ENCODE results near the gene RAB3A.

The RAB3A gene

GRCh38 chr19:18196511-18196845, 7.4 kb downstream of the RAB3A start:
- no peak for DNase-seq

- no peak for DNase-seq
Observed at GRCh38 chr19:18194554-18195238, 9.1 kb downstream of the RAB3A start.

GRCh38 chr19:18194181-18194530, 9.7 kb downstream of the RAB3A start:
- DNase-seq, result no peak

- DNase-seq, result no peak
Observed at GRCh38 chr19:18193388-18194180, 10.3 kb downstream of the RAB3A start.

- peak; percentile 99 to 100 for DNase-seq
Observed at GRCh38 chr19:18192673-18193387, 11.0 kb downstream of the RAB3A start, which contains the start of gene MPV17L2. Gene MPV17L2 (plus strand): TSS chr19:18193218. CDS start chr19:18193282, 64 bp downstream.

- no peak for DNase-seq
Observed at GRCh38 chr19:18191640-18192062, 12.2 kb downstream of the RAB3A start.

GRCh38 chr19:18190278-18190677, 13.6 kb downstream of the RAB3A start:
- DNase-seq, result no peak

GRCh38 chr19:18185538-18185937, 18.3 kb downstream of the RAB3A start:
- no peak for DNase-seq

- no peak for DNase-seq
Observed at GRCh38 chr19:18183529-18183928, 20.3 kb downstream of the RAB3A start.

GRCh38 chr19:18179957-18180356, 23.9 kb downstream of the RAB3A start:
- DNase-seq, result no peak

- no peak for DNase-seq
Observed at GRCh38 chr19:18176367-18177310, 27.2 kb downstream of the RAB3A start.

GRCh38 chr19:18174983-18175382, 28.9 kb downstream of the RAB3A start:
- no peak for DNase-seq

- DNase-seq, result no peak
Observed at GRCh38 chr19:18173572-18174288, 30.1 kb downstream of the RAB3A start, which contains the start of gene IFI30. Gene IFI30 (plus strand): TSS chr19:18173813. CDS start chr19:18173842, 29 bp downstream.

- DNase-seq, result no peak
Observed at GRCh38 chr19:18173054-18173571, 30.7 kb downstream of the RAB3A start.

GRCh38 chr19:18172331-18173053, 31.4 kb downstream of the RAB3A start:
- no peak for DNase-seq

- no peak for DNase-seq
Observed at GRCh38 chr19:18171605-18172327, 32.1 kb downstream of the RAB3A start.

- no peak for DNase-seq
Observed at GRCh38 chr19:18170714-18171255, 33.1 kb downstream of the RAB3A start.

GRCh38 chr19:18168673-18169381, 35.0 kb downstream of the RAB3A start:
- no peak for DNase-seq

Measured in cerebellar nuclear complex (tissue), 1 donor.